Lung (tissue), 12 donors: ENCODE results near the gene SLCO3A1. TPM values are rescaled to one million over a fixed set of nuclear protein-coding genes. Genes with fewer than 3 reads are reported as not detected.

Experiments
- ATAC-seq: fragments of 200-7000 bp; cut with Tn5 transposase; one replicate; pipeline ENCODE4 v1.9.1; 2020; ENCODE audit warnings: moderate number of reproducible peaks; ENCODE audit not compliant: insufficient read depth, low FRiP score
- DNase-seq, 3 donors: peaks; one replicate each; pipeline ENCODE4 v3.0.0-alpha.2; 2013 to 2017
- H3K27ac ChIP-seq, 2 donors: one replicate each; pipeline ENCODE4 v1.5.1; 2013; ENCODE audit warnings: mild to moderate bottlenecking in 2 of 2, moderate library complexity in 2 of 2, control low read depth in 1 of 2, inconsistent platforms in 1 of 2, low read depth in 1 of 2, low read length in 1 of 2
- H3K27me3 ChIP-seq, 3 donors: one replicate each; pipeline ENCODE4 v1.5.1; 2013; ENCODE audit warnings: low read length in 2 of 3; ENCODE audit not compliant: control insufficient read depth in 3 of 3, insufficient read depth in 3 of 3
- H3K36me3 ChIP-seq, 4 donors: one replicate each; pipeline ENCODE4 v1.5.1; 2013; ENCODE audit warnings: low read length in 4 of 4, mild to moderate bottlenecking in 1 of 4, moderate library complexity in 1 of 4; ENCODE audit not compliant: control insufficient read depth in 4 of 4, insufficient read depth in 4 of 4
- H3K4me1 ChIP-seq, 5 donors: one replicate each; pipeline ENCODE4 v1.5.1; 2013; ENCODE audit warnings: low read length in 5 of 5, mild to moderate bottlenecking in 2 of 5, moderate library complexity in 1 of 5; ENCODE audit not compliant: control insufficient read depth in 5 of 5, insufficient read depth in 5 of 5
- H3K4me3 ChIP-seq: one replicate; pipeline ENCODE4 v1.5.1; 2013; ENCODE audit warnings: mild to moderate bottlenecking, control low read depth, moderate library complexity
- H3K9ac ChIP-seq, 2 donors: one replicate each; pipeline ENCODE4 v1.5.1; 2013; ENCODE audit warnings: low read length in 2 of 2, control low read depth in 1 of 2; ENCODE audit not compliant: insufficient read depth in 1 of 2
- H3K9me3 ChIP-seq, 4 donors: one replicate each; pipeline ENCODE4 v1.5.1; 2013; ENCODE audit warnings: low read length in 3 of 4, mild to moderate bottlenecking in 1 of 4, moderate library complexity in 1 of 4; ENCODE audit not compliant: control insufficient read depth in 4 of 4, insufficient read depth in 3 of 4
- WGBS, 2 donors: extraction: QIAGEN DNeasy Blood & Tissue Kit; methylation state at CpG; one replicate each; pipeline ENCODE4 v1.1.7; 2013; 5-methylcytosine and 5-hydroxymethylcytosine counted together
- polyA plus RNA-seq, 2 donors: library from polyadenylated mRNA; stranded (reverse); fragments of 200-250 nt; gene quantifications; one replicate each; pipeline ENCODE4 v1.2.1, GENCODE V29; 2013
- total RNA-seq, 2 donors: library from RNA; depleted of rRNA in 1 of 2; stranded (reverse); fragments of >200 nt in 1 of 2; gene quantifications; one replicate each; pipeline ENCODE4 v1.2.1, GENCODE V29; 2014 to 2021
- TF ChIP-seq, protein P1 (sequence below): IDR thresholded peaks from 2 replicates; pipeline ENCODE4 v1.5.1; 2012; ENCODE audit warnings: mild to moderate bottlenecking; ENCODE audit errors: control extremely low read depth, extremely low read depth
- donor health status: control.
- donor health status: control.
- donor health status: Bipolar disorder and iron deficiency.
- donor health status: healthy.
- donor health status: DM: yes; HTN: yes; CAD: no.

SLCO3A1 gene
- total and polyA plus RNA-seq, 4 donors: 20.5 to 56.3 (median 33.5) TPM

DNA sequence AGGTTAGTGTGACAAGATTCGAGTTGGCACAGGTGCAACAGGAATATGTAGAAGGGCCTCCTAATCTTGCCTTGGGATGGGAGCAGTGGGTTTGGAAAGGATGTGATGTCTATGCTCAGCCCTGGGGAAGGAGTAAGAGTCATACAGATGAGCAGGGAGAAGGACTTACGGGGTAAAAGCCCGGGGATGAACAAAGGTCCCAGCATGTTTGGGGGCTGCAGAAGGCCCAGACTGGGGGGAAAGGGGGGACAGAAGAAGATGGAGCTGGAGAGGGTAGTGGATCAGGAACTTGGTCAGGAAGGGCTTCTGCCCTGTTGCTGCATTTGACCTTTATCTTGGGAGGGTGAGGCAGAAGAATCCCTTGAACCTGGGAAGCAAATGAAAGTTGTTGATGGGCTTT, 300.1 kb downstream of the SLCO3A1 start:
- no peak for ATAC-seq
- no peaks in the 10 kb centered on the region for H3K4me1 ChIP-seq
- TF ChIP-seq, protein P1, sequence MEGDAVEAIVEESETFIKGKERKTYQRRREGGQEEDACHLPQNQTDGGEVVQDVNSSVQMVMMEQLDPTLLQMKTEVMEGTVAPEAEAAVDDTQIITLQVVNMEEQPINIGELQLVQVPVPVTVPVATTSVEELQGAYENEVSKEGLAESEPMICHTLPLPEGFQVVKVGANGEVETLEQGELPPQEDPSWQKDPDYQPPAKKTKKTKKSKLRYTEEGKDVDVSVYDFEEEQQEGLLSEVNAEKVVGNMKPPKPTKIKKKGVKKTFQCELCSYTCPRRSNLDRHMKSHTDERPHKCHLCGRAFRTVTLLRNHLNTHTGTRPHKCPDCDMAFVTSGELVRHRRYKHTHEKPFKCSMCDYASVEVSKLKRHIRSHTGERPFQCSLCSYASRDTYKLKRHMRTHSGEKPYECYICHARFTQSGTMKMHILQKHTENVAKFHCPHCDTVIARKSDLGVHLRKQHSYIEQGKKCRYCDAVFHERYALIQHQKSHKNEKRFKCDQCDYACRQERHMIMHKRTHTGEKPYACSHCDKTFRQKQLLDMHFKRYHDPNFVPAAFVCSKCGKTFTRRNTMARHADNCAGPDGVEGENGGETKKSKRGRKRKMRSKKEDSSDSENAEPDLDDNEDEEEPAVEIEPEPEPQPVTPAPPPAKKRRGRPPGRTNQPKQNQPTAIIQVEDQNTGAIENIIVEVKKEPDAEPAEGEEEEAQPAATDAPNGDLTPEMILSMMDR: no peak
- WGBS, 2 donors: 94 to 95% methylated on average over 3 of the region's 3 CpGs
- H3K9ac ChIP-seq: no peak overlapping the region
- H3K27me3 ChIP-seq: no peaks in the 10 kb centered on the region
- DNase-seq: no peak
- no peaks in the 10 kb centered on the region for H3K9me3 ChIP-seq
- H3K36me3 ChIP-seq: peaks cover 0 to 27% (median 4%) of the 10 kb centered on the region in 4 donors
- no peak overlapping the region for H3K27ac ChIP-seq
- no peak overlapping the region for H3K4me3 ChIP-seq

DNA sequence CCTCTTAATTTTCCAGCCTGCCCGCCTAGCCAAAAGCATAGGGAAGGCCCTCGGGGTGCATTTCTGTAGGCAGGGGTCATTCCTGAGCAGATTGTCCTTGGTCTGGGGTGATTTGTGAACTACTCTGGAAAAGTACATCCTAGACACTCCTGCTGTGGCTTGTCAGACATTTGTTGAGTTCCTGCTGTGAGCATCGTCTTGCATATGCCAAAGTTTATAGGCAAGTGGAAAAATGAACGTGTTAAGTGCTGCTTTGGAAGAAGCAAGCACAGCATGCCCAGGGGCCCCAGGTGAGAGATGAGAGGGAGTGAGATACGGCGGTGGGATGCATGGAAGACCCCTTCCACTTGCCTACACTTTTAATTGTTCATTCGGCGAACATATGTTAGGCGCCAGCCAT, 302.4 kb downstream of the SLCO3A1 start:
- Histone ChIP-seq H3K27ac (no peak overlapping the region), H3K9me3 (no peaks in the 10 kb centered on the region), H3K27me3 (no peaks in the 10 kb centered on the region), H3K9ac (no peak overlapping the region), H3K4me1 (peaks cover 0 to 5% (median 0%) of the 10 kb centered on the region in 5 donors), H3K36me3 (peaks cover 0 to 20% (median 4%) of the 10 kb centered on the region in 4 donors), H3K4me3 (no peak overlapping the region)
- DNase-seq (no peak), ATAC-seq (no peak)
- TF ChIP-seq, protein P1: no peak
- WGBS, 2 donors: 91 to 94% methylated on average over 9 of the region's 9 CpGs

GRCh38 chr15:92157666-92158298, 304.3 kb downstream of the SLCO3A1 start:
- Histone ChIP-seq H3K27ac (no peak overlapping the region), H3K36me3 (peaks cover 0 to 16% (median 0%) of the 10 kb centered on the region in 4 donors), H3K27me3 (no peaks in the 10 kb centered on the region), H3K9ac (no peak overlapping the region), H3K4me3 (no peak overlapping the region), H3K4me1 (peaks cover 0 to 5% (median 0%) of the 10 kb centered on the region in 5 donors), H3K9me3 (peaks cover 0 to 2% (median 0%) of the 10 kb centered on the region in 4 donors)
- 89 to 92% methylated on average over 10 of the region's 10 CpGs for WGBS, 2 donors
- TF ChIP-seq, protein P1: no peak
- ATAC-seq (no peak), DNase-seq (no peak)
